SU-DHL-6 (cell line): ENCODE measurements around the gene RARB.

Experiments
- H2AFZ ChIP-seq: fragments of 200-600 bp; sonication (generic); 2 replicates; pipeline ENCODE4 v1.6.1; 2014; ENCODE audit warnings: low read depth, mild to moderate bottlenecking, moderate library complexity, mixed read lengths, antibody characterized with exemption, low read length; ENCODE audit not compliant: severe bottlenecking
- H3F3A ChIP-seq: fragments of 200-600 bp; shearing (Covaris generic); 2 replicates; pipeline ENCODE4 v1.6.0; 2016; ENCODE audit warnings: antibody characterized with exemption, mild to moderate bottlenecking; ENCODE audit not compliant: insufficient read depth
- H3K27ac ChIP-seq: fragments of 200-600 bp; sonication (generic); 2 replicates; pipeline ENCODE4 v1.5.1; 2016; ENCODE audit warnings: low read depth, mild to moderate bottlenecking, low read length, moderate library complexity, mixed read lengths
- H3K27me3 ChIP-seq: fragments of 200-600 bp; sonication (generic), shearing (Covaris generic); 2 replicates; pipeline ENCODE4 v1.6.0; 2014; ENCODE audit warnings: mild to moderate bottlenecking, low read length
- H3K36me3 ChIP-seq: fragments of 200-600 bp; sonication (generic); 2 replicates; pipeline ENCODE4 v1.6.1; 2014; ENCODE audit warnings: mild to moderate bottlenecking, low read length, mixed read lengths
- H3K4me2 ChIP-seq: fragments of 300-600, 200-600 bp; shearing (Covaris generic), sonication (generic); 2 replicates; pipeline ENCODE4 v1.6.0; 2014; ENCODE audit warnings: low read length, low read depth, mild to moderate bottlenecking; ENCODE audit not compliant: poor library complexity, severe bottlenecking
- H3K4me3 ChIP-seq: fragments of 200-600 bp; sonication (generic); 2 replicates; pipeline ENCODE4 v1.5.1; 2014; ENCODE audit warnings: antibody characterized with exemption, low read length, mild to moderate bottlenecking, mixed read lengths; ENCODE audit not compliant: insufficient read depth, poor library complexity, severe bottlenecking
- H3K79me2 ChIP-seq: fragments of 200-600 bp; sonication (generic); 2 replicates; pipeline ENCODE4 v1.6.1; 2014; ENCODE audit warnings: mild to moderate bottlenecking, low read length, moderate library complexity; ENCODE audit not compliant: insufficient read depth
- H3K9ac ChIP-seq: fragments of 200-600 bp; sonication (generic); 2 replicates; pipeline ENCODE4 v1.7.0; 2014; ENCODE audit warnings: mild to moderate bottlenecking, low read length
- H3K9me2 ChIP-seq: fragments of 200-600 bp; sonication (generic); replicated peaks from 2 replicates; pipeline ENCODE4 v1.6.1; 2014; ENCODE audit warnings: low read length; ENCODE audit not compliant: insufficient read depth
- H3K9me3 ChIP-seq: fragments of 200-600 bp; sonication (generic); 2 replicates; pipeline ENCODE4 v1.6.1; 2014; ENCODE audit warnings: low read length, mixed read lengths; ENCODE audit not compliant: insufficient read depth
- H4K20me1 ChIP-seq: fragments of 200-600 bp; sonication (generic); 2 replicates; pipeline ENCODE4 v1.6.1; 2014; ENCODE audit warnings: low read depth, mild to moderate bottlenecking, antibody characterized with exemption, low read length, moderate library complexity, mixed read lengths
- EZH2phosphoT487 ChIP-seq: fragments of 200-600 bp; sonication (generic), shearing (Covaris generic); conservative IDR thresholded peaks from 2 replicates; pipeline ENCODE4 v1.6.1; 2018; ENCODE audit warnings: mild to moderate bottlenecking, antibody characterized with exemption, low read length, moderate library complexity, mixed read lengths
- TF ChIP-seq, protein P1 (sequence below): fragments of 200-600 bp; sonication (generic); IDR thresholded peaks from one replicate; pipeline ENCODE4 v1.5.1; 2017; ENCODE audit warnings: antibody characterized with exemption, mild to moderate bottlenecking, low read length, moderate library complexity; ENCODE audit not compliant: insufficient read depth, poor library complexity, severe bottlenecking

RARB gene

DNA sequence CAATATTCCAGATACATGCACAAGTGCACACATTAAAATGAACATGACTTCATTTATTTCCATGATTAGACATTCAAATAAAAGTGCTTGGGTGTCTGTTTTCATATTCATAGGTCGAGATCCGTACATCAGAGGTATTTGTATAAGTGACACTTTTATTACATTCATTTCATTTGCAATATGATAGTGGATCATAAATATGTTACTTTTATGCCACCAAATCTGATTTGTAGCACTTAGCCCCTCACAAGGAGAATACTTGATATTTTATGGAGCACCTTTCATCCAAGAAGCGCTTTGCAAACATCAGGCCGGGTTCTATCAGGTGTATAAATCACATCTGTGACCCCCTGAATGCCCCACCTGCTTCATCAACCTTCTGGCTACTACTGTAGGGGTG, 136.0 kb downstream of the RARB start:
- no peak overlapping the region for H2AFZ ChIP-seq
- no peaks in the 10 kb centered on the region for H3K9me2 ChIP-seq
- no peak for TF ChIP-seq EZH2phosphoT487
- TF ChIP-seq, protein P1, sequence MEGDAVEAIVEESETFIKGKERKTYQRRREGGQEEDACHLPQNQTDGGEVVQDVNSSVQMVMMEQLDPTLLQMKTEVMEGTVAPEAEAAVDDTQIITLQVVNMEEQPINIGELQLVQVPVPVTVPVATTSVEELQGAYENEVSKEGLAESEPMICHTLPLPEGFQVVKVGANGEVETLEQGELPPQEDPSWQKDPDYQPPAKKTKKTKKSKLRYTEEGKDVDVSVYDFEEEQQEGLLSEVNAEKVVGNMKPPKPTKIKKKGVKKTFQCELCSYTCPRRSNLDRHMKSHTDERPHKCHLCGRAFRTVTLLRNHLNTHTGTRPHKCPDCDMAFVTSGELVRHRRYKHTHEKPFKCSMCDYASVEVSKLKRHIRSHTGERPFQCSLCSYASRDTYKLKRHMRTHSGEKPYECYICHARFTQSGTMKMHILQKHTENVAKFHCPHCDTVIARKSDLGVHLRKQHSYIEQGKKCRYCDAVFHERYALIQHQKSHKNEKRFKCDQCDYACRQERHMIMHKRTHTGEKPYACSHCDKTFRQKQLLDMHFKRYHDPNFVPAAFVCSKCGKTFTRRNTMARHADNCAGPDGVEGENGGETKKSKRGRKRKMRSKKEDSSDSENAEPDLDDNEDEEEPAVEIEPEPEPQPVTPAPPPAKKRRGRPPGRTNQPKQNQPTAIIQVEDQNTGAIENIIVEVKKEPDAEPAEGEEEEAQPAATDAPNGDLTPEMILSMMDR = no peak
- H3K27ac ChIP-seq = no peak overlapping the region
- H3K4me3 ChIP-seq = no peak overlapping the region
- no peaks in the 10 kb centered on the region for H3K27me3 ChIP-seq
- H3K4me2 ChIP-seq = no peak overlapping the region
- H3K36me3 ChIP-seq = no peaks in the 10 kb centered on the region
- H4K20me1 ChIP-seq = no peaks in the 10 kb centered on the region
- no peak overlapping the region for H3K9ac ChIP-seq
- H3K9me3 ChIP-seq = no peaks in the 10 kb centered on the region
- no peaks in the 10 kb centered on the region for H3K79me2 ChIP-seq
- H3F3A ChIP-seq = no peaks in the 10 kb centered on the region

DNA sequence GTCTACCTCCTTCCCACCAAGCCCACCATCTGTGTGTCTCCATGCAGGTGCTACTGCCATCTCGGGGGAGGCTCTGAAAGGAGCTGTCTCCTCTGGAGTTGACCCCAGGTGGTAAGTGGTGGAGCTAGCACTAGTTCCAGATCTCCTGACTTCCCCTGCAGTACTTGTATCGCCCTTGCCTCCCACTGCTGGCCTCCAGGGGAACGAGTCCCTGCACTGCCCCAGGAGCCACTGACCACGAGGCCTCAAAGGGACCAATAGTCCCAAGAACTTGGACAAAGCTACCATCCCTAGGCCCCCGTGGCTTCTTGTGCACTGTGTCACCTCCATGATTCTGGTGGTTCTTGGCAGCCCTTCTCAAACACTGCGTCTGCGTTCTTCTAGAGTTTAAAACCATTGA, 137.7 kb downstream of the RARB start:
- TF ChIP-seq, protein P1 = no peak
- TF ChIP-seq EZH2phosphoT487 = no peak
- Histone ChIP-seq H3K9me2 (no peaks in the 10 kb centered on the region), H3F3A (no peaks in the 10 kb centered on the region), H3K9me3 (no peaks in the 10 kb centered on the region), H3K27ac (no peak overlapping the region), H4K20me1 (no peaks in the 10 kb centered on the region), H3K4me3 (no peak overlapping the region), H2AFZ (no peak overlapping the region), H3K36me3 (no peaks in the 10 kb centered on the region), H3K79me2 (no peaks in the 10 kb centered on the region), H3K4me2 (no peak overlapping the region), H3K9ac (no peak overlapping the region), H3K27me3 (no peaks in the 10 kb centered on the region)

DNA sequence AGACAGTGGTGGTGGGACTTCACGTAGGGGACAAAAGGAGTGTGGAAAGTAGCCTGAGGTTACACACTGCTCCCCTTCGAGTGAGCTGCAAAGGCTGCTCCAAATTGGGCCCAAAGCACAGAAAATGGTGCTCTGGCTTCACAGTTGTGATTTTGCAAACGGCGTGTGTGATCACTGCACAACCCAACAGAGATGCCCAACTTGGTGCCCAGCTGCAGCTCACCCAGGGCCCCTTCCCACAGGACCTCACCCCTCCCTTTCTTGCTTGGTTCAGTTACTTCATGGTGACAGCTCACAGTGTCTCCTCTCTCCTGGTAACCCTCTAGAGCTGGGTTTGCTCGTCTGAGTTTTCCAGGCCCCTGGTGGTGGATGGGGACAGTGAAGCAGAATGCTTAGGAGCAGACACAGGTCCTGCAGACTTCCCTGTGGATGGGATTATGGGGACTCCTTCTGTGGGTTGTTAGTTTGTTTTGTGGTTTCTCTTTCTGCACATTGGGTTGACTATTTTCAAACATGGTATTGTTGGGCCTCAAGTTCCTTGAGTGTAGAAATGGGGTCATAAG, 138.4 kb downstream of the RARB start:
- H4K20me1 ChIP-seq = no peaks in the 10 kb centered on the region
- no peak for TF ChIP-seq EZH2phosphoT487
- TF ChIP-seq, protein P1 = no peak
- no peak overlapping the region for H3K4me3 ChIP-seq
- H3K9ac ChIP-seq = no peak overlapping the region
- H3K36me3 ChIP-seq = no peaks in the 10 kb centered on the region
- H3K27ac ChIP-seq = no peak overlapping the region
- H3F3A ChIP-seq = no peaks in the 10 kb centered on the region
- H3K79me2 ChIP-seq = no peaks in the 10 kb centered on the region
- no peaks in the 10 kb centered on the region for H3K9me3 ChIP-seq
- no peaks in the 10 kb centered on the region for H3K9me2 ChIP-seq
- H2AFZ ChIP-seq = no peak overlapping the region
- H3K27me3 ChIP-seq = no peaks in the 10 kb centered on the region
- no peak overlapping the region for H3K4me2 ChIP-seq
